Gastrocnemius medialis (tissue), 4 donors: ENCODE results near the gene PPP2R2B. TPM values are rescaled to one million over a fixed set of nuclear protein-coding genes. Genes with fewer than 3 reads are reported as not detected.

ENCODE experiments used
- ATAC-seq, 2 donors: fragments of 150-250 bp; one replicate each; pipeline ENCODE4 v1.9.1; 2016
- DNase-seq, 2 donors: peaks; one replicate each; pipeline ENCODE4 v3.0.0-alpha.2; 2019
- H3K27ac ChIP-seq, 4 donors: fragments of 200-600 bp; sonication (generic); 1 replicate in 1 of 4; 2 replicates in 3 of 4; pipeline ENCODE4 v1.5.1; 2016 to 2018; ENCODE audit warnings: mild to moderate bottlenecking in 2 of 4, moderate library complexity in 1 of 4
- H3K27me3 ChIP-seq, 3 donors: fragments of 200-600 bp; sonication (generic) in 2 of 3; 1 replicate in 1 of 3; 2 replicates in 2 of 3; pipeline versions ENCODE4 v1.5.1 to v1.6.0; 2016 to 2019; ENCODE audit warnings: mild to moderate bottlenecking in 1 of 3, moderate library complexity in 1 of 3
- H3K36me3 ChIP-seq, 2 donors: fragments of 200-600 bp; sonication (generic) in 1 of 2; one replicate each; pipeline ENCODE4 v1.5.1; 2017 to 2018
- H3K4me1 ChIP-seq, 2 donors: fragments of 200-600 bp; sonication (generic) in 1 of 2; one replicate each; pipeline ENCODE4 v1.5.1; 2016 to 2017; ENCODE audit warnings: mild to moderate bottlenecking in 2 of 2
- H3K4me3 ChIP-seq, 4 donors: fragments of 200-600 bp; sonication (generic) in 3 of 4; 1 replicate in 1 of 4; 2 replicates in 3 of 4; pipeline ENCODE4 v1.5.1; 2016 to 2019; ENCODE audit warnings: mild to moderate bottlenecking in 2 of 4
- H3K9me3 ChIP-seq, 3 donors: fragments of 200-600 bp; sonication (generic) in 2 of 3; 1 replicate in 1 of 3; 2 replicates in 2 of 3; pipeline ENCODE4 v1.5.1; 2016 to 2019
- POLR2A ChIP-seq, 2 donors: fragments of 450-650 bp; IDR thresholded peaks; one replicate each; pipeline ENCODE4 v1.6.1; 2017; ENCODE audit warnings: antibody characterized with exemption in 2 of 2, mild to moderate bottlenecking in 2 of 2, moderate library complexity in 2 of 2
- in situ Hi-C, 4 donors: fragments of 200-750 bp; cut with MboI; loops; one replicate each; pipeline versions ENCODE4 v1.15.0 to v1.8.0; 2017; ENCODE audit warnings: low sequenced_read_pairs in 4 of 4
- intact Hi-C: fragments of 100-400 bp; cut with DNase I; formaldehyde crosslinking; loops from one replicate; pipeline ENCODE4 v1.15.1; 2023; ENCODE audit warnings: low total_unique reads
- total RNA-seq, 4 donors: library from RNA; depleted of rRNA; stranded (reverse); fragments of >200 nt; gene quantifications; one replicate each; pipeline versions ENCODE4 v1.1.0 to v1.2.3, GENCODE V29; 2016
- TF ChIP-seq, protein P1 (sequence below), 5 experiments: fragments of 450-650 bp in 3 of 5; fragments of 200-600 bp in 2 of 5; sonication (generic) in 2 of 5; IDR thresholded peaks in 4 of 5; conservative IDR thresholded peaks in 1 of 5; 1 replicate in 4 of 5; 2 replicates in 1 of 5; pipeline ENCODE4 v1.5.1; 2016 to 2019; ENCODE audit warnings: antibody characterized with exemption in 5 of 5, mild to moderate bottlenecking in 3 of 5, moderate library complexity in 3 of 5

The PPP2R2B gene
- total RNA-seq, 4 donors from 2014 or later, result 0.04 to 0.76 (median 0.19) TPM; not detected in 1

DNA sequence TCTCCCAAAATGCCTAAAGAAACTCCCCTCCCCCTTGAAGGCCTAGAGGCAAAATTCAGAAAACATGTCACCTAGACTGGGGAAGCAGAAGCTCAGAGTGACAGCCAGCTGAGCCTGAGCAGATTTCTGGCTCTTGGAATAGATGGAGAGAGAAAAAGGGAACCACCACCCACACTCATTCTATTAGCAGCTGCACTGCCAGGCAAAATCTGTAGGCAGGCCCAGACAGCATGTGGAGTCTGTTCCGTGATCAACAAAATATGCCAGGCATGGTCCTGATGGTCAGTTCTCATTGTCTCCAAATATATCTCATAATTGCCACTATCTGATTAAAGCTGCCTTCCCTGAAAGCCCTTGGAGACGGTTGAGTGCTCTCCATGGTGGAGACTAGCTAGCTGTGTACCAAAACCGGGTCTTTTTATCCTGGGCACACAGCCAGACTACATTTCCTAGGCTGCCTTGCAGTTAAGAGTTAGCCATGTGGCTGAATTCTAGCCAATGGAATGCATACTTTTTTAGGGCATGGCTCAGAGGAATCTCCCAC lies 230.8 kb downstream of the PPP2R2B start:
- Histone ChIP-seq H3K4me3 (no peak overlapping the region), H3K36me3 (no peaks in the 10 kb centered on the region), H3K9me3 (no peaks in the 10 kb centered on the region), H3K27me3 (no peaks in the 10 kb centered on the region), H3K27ac (no peak overlapping the region), H3K4me1 (no peaks in the 10 kb centered on the region)
- intact Hi-C loops, result no loop called here
- ATAC-seq, result no peak
- TF ChIP-seq, protein P1, sequence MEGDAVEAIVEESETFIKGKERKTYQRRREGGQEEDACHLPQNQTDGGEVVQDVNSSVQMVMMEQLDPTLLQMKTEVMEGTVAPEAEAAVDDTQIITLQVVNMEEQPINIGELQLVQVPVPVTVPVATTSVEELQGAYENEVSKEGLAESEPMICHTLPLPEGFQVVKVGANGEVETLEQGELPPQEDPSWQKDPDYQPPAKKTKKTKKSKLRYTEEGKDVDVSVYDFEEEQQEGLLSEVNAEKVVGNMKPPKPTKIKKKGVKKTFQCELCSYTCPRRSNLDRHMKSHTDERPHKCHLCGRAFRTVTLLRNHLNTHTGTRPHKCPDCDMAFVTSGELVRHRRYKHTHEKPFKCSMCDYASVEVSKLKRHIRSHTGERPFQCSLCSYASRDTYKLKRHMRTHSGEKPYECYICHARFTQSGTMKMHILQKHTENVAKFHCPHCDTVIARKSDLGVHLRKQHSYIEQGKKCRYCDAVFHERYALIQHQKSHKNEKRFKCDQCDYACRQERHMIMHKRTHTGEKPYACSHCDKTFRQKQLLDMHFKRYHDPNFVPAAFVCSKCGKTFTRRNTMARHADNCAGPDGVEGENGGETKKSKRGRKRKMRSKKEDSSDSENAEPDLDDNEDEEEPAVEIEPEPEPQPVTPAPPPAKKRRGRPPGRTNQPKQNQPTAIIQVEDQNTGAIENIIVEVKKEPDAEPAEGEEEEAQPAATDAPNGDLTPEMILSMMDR (IDR thresholded peaks at IDR 0.05 in 4 of 5, conservative IDR thresholded peaks at IDR 0.05 in 1 of 5), result no peak
- TF ChIP-seq POLR2A (IDR thresholded peaks at IDR 0.05), result no peak
- in situ Hi-C loops, result no loop called here
- no peak for DNase-seq

DNA sequence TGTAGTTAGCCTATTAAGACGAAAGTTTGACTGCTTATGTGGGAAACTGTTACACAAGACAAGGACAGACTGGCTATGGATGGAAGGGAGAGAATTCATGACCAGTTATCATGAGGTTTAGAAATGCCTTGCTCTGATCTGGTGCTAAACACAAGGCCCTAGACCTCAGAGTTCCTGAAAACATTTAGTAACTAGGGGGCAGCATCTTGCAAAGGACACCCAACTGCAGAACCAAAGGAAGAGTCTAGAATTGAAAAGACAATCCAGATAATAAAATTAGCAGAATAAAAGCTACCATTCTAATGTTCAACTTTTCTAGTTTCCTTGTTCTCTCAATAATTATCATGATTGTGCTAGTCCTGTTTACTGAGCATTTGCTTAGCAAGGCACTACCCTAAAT lies 232.1 kb downstream of the PPP2R2B start:
- no peaks in the 10 kb centered on the region for H3K36me3 ChIP-seq
- H3K27me3 ChIP-seq, result no peaks in the 10 kb centered on the region
- H3K4me1 ChIP-seq, result no peaks in the 10 kb centered on the region
- in situ Hi-C loops (no loop called here), intact Hi-C loops (no loop called here)
- DNase-seq (no peak), ATAC-seq (no peak)
- H3K9me3 ChIP-seq, result no peaks in the 10 kb centered on the region
- no peak overlapping the region for H3K27ac ChIP-seq
- no peak overlapping the region for H3K4me3 ChIP-seq
- TF ChIP-seq, protein P1 (IDR thresholded peaks at IDR 0.05 in 4 of 5, conservative IDR thresholded peaks at IDR 0.05 in 1 of 5), result no peak
- TF ChIP-seq POLR2A (IDR thresholded peaks at IDR 0.05), result no peak

DNA sequence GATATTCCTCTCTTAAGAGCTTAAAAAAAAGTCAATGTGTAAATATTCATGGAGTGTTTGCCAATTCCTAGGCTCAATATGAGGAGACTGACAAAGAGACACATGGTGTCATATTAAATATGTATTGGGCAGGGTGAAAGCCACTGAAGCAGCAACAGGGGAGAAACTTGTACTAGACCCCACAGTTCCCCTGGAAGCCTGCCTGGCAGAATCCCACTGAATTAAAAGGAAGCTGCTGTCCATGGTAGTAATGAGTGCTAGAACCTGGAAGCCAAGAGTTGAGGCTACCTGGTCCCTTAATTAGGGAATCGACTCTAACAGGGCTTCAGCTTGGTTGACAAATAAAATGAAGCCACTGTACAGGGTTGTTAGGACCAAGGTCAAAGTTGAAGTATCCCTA lies 233.2 kb downstream of the PPP2R2B start:
- Histone ChIP-seq H3K27ac (no peak overlapping the region), H3K27me3 (no peaks in the 10 kb centered on the region), H3K9me3 (no peaks in the 10 kb centered on the region), H3K36me3 (no peaks in the 10 kb centered on the region), H3K4me1 (no peaks in the 10 kb centered on the region), H3K4me3 (no peak overlapping the region)
- ATAC-seq (no peak), DNase-seq (no peak)
- in situ Hi-C loops, result no loop called here
- intact Hi-C loops, result no loop called here
- no peak for TF ChIP-seq POLR2A (IDR thresholded peaks at IDR 0.05)
- TF ChIP-seq, protein P1 (IDR thresholded peaks at IDR 0.05 in 4 of 5, conservative IDR thresholded peaks at IDR 0.05 in 1 of 5), result no peak

DNA sequence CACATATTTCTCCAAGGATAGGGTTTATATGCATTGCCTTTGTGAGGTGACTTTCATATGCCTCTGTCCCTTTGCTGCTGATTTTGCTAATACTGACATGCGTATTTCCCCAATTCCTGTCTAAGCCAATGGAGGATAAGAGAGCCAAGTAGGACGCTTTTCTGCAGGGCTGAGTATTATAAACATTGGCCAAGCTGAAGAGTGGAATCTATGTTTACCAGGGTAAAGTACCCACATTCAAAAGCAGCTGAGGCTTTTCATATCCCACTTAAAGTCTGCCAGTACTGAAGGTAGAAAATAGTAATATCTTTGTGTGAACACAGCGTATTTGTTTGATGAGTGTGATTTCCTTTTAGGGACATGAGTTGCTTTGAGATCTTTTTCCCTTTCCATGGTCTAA lies 233.7 kb downstream of the PPP2R2B start:
- TF ChIP-seq, protein P1 (IDR thresholded peaks at IDR 0.05 in 4 of 5, conservative IDR thresholded peaks at IDR 0.05 in 1 of 5), result no peak
- ATAC-seq (no peak), DNase-seq (no peak)
- H3K27me3 ChIP-seq, result no peaks in the 10 kb centered on the region
- H3K27ac ChIP-seq, result no peak overlapping the region
- in situ Hi-C loops, result no loop called here
- H3K9me3 ChIP-seq, result no peaks in the 10 kb centered on the region
- intact Hi-C loops, result no loop called here
- no peak overlapping the region for H3K4me3 ChIP-seq
- no peaks in the 10 kb centered on the region for H3K36me3 ChIP-seq
- no peaks in the 10 kb centered on the region for H3K4me1 ChIP-seq

DNA sequence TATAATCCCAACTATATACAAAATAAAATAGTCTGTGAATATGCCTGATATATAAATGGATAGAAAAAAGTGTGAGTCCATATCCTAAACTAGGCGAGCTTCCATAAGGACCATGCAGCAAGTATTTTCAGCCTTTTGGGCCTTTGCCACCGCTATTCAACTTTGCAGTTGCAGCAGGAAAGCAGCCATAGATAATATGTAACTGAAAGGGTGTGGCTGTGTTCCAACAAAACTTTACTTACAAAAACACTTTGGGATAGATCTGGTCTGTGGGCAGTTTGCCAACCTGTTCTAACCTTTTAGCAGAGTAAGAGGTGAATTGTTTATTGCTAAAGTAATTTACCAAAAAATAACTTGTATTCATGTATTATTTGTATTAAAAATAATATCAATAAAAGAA lies 234.8 kb downstream of the PPP2R2B start:
- no peaks in the 10 kb centered on the region for H3K36me3 ChIP-seq
- no peaks in the 10 kb centered on the region for H3K27me3 ChIP-seq
- intact Hi-C loops (no loop called here), in situ Hi-C loops (no loop called here)
- H3K4me3 ChIP-seq, result no peak overlapping the region
- DNase-seq (no peak), ATAC-seq (no peak)
- TF ChIP-seq, protein P1 (IDR thresholded peaks at IDR 0.05 in 4 of 5, conservative IDR thresholded peaks at IDR 0.05 in 1 of 5), result no peak
- TF ChIP-seq POLR2A (IDR thresholded peaks at IDR 0.05), result no peak
- H3K27ac ChIP-seq, result no peak overlapping the region
- no peaks in the 10 kb centered on the region for H3K9me3 ChIP-seq
- no peaks in the 10 kb centered on the region for H3K4me1 ChIP-seq
